SK-N-SH treated with all-trans-retinoic acid at 6 μM for 48 hours (cell line): ENCODE data around the gene FXYD6.

Source experiments
- ATAC-seq: fragments of 200-7000 bp; cut with Tn5 transposase; 3 replicates; pipeline ENCODE4 v1.9.1; 2020; ENCODE audit warnings: mild to moderate bottlenecking, moderate library complexity
- ARNTL ChIP-seq: fragments of 450-650 bp; formaldehyde crosslinking; IDR thresholded peaks from 2 replicates; pipeline ENCODE4 v1.5.0; 2020; ENCODE audit warnings: low read depth, mild to moderate bottlenecking, moderate library complexity, borderline replicate concordance
- BACH2 ChIP-seq: fragments of 250-450 bp; sonication (Bioruptor Pico); IDR thresholded peaks from 2 replicates; pipeline ENCODE4 v1.9.0; 2021; ENCODE audit warnings: mild to moderate bottlenecking, borderline replicate concordance
- CREB5 ChIP-seq: fragments of 250-450 bp; sonication (Bioruptor Pico); IDR thresholded peaks from 2 replicates; pipeline ENCODE4 v1.5.1; 2020; ENCODE audit warnings: low read depth, mild to moderate bottlenecking, moderate library complexity
- CSDC2 ChIP-seq: fragments of 250-450 bp; sonication (Bioruptor Pico); IDR thresholded peaks from 2 replicates; pipeline ENCODE4 v1.5.0; 2020; ENCODE audit warnings: mild to moderate bottlenecking, moderate library complexity
- ESRRG ChIP-seq: fragments of 250-450 bp; sonication (Bioruptor Pico); IDR thresholded peaks from 2 replicates; pipeline ENCODE4 v1.6.1; 2021; ENCODE audit warnings: mild to moderate bottlenecking
- GLIS3 ChIP-seq: fragments of 250-450 bp; sonication (Bioruptor Pico); IDR thresholded peaks from 2 replicates; pipeline ENCODE4 v1.5.0; 2020; ENCODE audit warnings: mild to moderate bottlenecking, moderate library complexity
- ISL1 ChIP-seq: fragments of 250-450 bp; sonication (Bioruptor Pico); IDR thresholded peaks from 2 replicates; pipeline ENCODE4 v2.1.2; 2022; ENCODE audit warnings: mild to moderate bottlenecking, moderate library complexity
- POU6F1 ChIP-seq: fragments of 250-450 bp; sonication (Bioruptor Pico); IDR thresholded peaks from 2 replicates; pipeline ENCODE4 v1.8.0; 2021; ENCODE audit warnings: low read depth, mild to moderate bottlenecking, moderate library complexity, borderline replicate concordance
- PPARA ChIP-seq: fragments of 250-450 bp; sonication (Bioruptor Pico); IDR thresholded peaks from 2 replicates; pipeline ENCODE4 v1.5.0; 2020; ENCODE audit warnings: mild to moderate bottlenecking, borderline replicate concordance
- RARB ChIP-seq: fragments of 250-450 bp; sonication (Bioruptor Pico); IDR thresholded peaks from 2 replicates; pipeline ENCODE4 v1.8.0; 2021; ENCODE audit warnings: mild to moderate bottlenecking, moderate library complexity
- SNAI2 ChIP-seq: fragments of 250-450 bp; sonication (Bioruptor Pico); IDR thresholded peaks from 2 replicates; pipeline ENCODE4 v1.5.0; 2020; ENCODE audit warnings: mild to moderate bottlenecking, moderate library complexity
- TCF4 ChIP-seq: fragments of 250-450 bp; sonication (Bioruptor Pico); IDR thresholded peaks from 2 replicates; pipeline ENCODE4 v1.8.0; 2021; ENCODE audit warnings: mild to moderate bottlenecking, moderate library complexity, borderline replicate concordance
- TOX ChIP-seq: fragments of 250-450 bp; sonication (Bioruptor Pico); IDR thresholded peaks from 2 replicates; pipeline ENCODE4 v1.8.0; 2021; ENCODE audit warnings: mild to moderate bottlenecking, moderate library complexity, borderline replicate concordance
- TSHZ2 ChIP-seq: fragments of 250-450 bp; sonication (Bioruptor Pico); IDR thresholded peaks from 2 replicates; pipeline ENCODE4 v1.5.0; 2020; ENCODE audit warnings: mild to moderate bottlenecking, moderate library complexity
- ZC3H10 ChIP-seq: fragments of 250-450 bp; sonication (Bioruptor Pico); IDR thresholded peaks from 2 replicates; pipeline ENCODE4 v1.5.1; 2021; ENCODE audit warnings: mild to moderate bottlenecking, moderate library complexity
- ZFP3 ChIP-seq: fragments of 250-450 bp; sonication (Bioruptor Pico); IDR thresholded peaks from 2 replicates; pipeline ENCODE4 v1.5.0; 2020; ENCODE audit warnings: mild to moderate bottlenecking, moderate library complexity
- ZFP30 ChIP-seq: fragments of 450-650 bp; formaldehyde crosslinking; IDR thresholded peaks from 2 replicates; pipeline ENCODE4 v1.5.0; 2022; ENCODE audit warnings: mild to moderate bottlenecking, moderate library complexity
- ZNF565 ChIP-seq: fragments of 450-650 bp; formaldehyde crosslinking; conservative IDR thresholded peaks from 2 replicates; pipeline ENCODE4 v1.5.0; 2020; ENCODE audit warnings: low read depth, mild to moderate bottlenecking, moderate library complexity
- ZNF70 ChIP-seq: fragments of 450-650 bp; formaldehyde crosslinking; IDR thresholded peaks from 2 replicates; pipeline ENCODE4 v1.5.0; 2020; ENCODE audit warnings: mild to moderate bottlenecking, moderate library complexity
- ZNF8 ChIP-seq: fragments of 450-650 bp; formaldehyde crosslinking; IDR thresholded peaks from 2 replicates; pipeline ENCODE4 v1.5.0; 2020; ENCODE audit warnings: mild to moderate bottlenecking, moderate library complexity

Gene FXYD6

GRCh38 chr11:117803896-117804295 is 72.6 kb downstream of the FXYD6 start:
- ATAC-seq, result no peak
- TF ChIP-seq GLIS3 (CRISPR knock-in tag), result no peak
- no peak for TF ChIP-seq CSDC2
- TF ChIP-seq ZFP30 (CRISPR knock-in tag), result no peak
- TF ChIP-seq CREB5, result no peak
- no peak for TF ChIP-seq TSHZ2 (CRISPR knock-in tag)
- TF ChIP-seq SNAI2, result no peak
- no peak for TF ChIP-seq RARB (CRISPR knock-in tag)

- ATAC-seq, result no peak
- TF ChIP-seq CREB5 (no peak), ZC3H10 (no peak), ISL1 (no peak), ZFP3 (CRISPR knock-in tag) (no peak), BACH2 (CRISPR knock-in tag) (no peak), GLIS3 (CRISPR knock-in tag) (no peak)
- TF ChIP-seq, all 23 proteins: peak for 0
Measured at GRCh38 chr11:117799634-117800033, 76.8 kb downstream of the FXYD6 start.

- TF ChIP-seq CSDC2, result no peak
- no peak for TF ChIP-seq ZNF8
- TF ChIP-seq CREB5, result no peak
- no peak for TF ChIP-seq TCF4 (CRISPR knock-in tag)
- TF ChIP-seq ARNTL (CRISPR knock-in tag), result no peak
- no peak for TF ChIP-seq ISL1
- no peak for TF ChIP-seq ZC3H10
- no peak for TF ChIP-seq ZNF565 (CRISPR knock-in tag)
- TF ChIP-seq ZFP3 (CRISPR knock-in tag), result no peak
- TF ChIP-seq GLIS3 (CRISPR knock-in tag), result no peak
- TF ChIP-seq TOX, result no peak
- no peak for TF ChIP-seq SNAI2
- TF ChIP-seq, all 23 proteins: peak for 0
- ATAC-seq, result no peak
Measured at GRCh38 chr11:117796872-117797529, 79.5 kb downstream of the FXYD6 start, which contains the start of gene DSCAML1. Gene DSCAML1 (minus strand): TSS chr11:117797216. CDS start chr11:117797079, 137 bp downstream.

- no peak for ATAC-seq
- TF ChIP-seq ZNF565 (CRISPR knock-in tag), result no peak
- no peak for TF ChIP-seq CREB5
- no peak for TF ChIP-seq SNAI2
- no peak for TF ChIP-seq ESRRG (CRISPR knock-in tag)
- no peak for TF ChIP-seq ZNF70 (CRISPR knock-in tag)
- TF ChIP-seq TSHZ2 (CRISPR knock-in tag), result no peak
- no peak for TF ChIP-seq ARNTL (CRISPR knock-in tag)
- no peak for TF ChIP-seq CSDC2
- TF ChIP-seq GLIS3 (CRISPR knock-in tag), result no peak
- TF ChIP-seq POU6F1 (CRISPR knock-in tag), result no peak
- no peak for TF ChIP-seq ZFP30 (CRISPR knock-in tag)
- TF ChIP-seq PPARA (CRISPR knock-in tag), result no peak
- TF ChIP-seq BACH2 (CRISPR knock-in tag), result no peak
- no peak for TF ChIP-seq ISL1
Measured at GRCh38 chr11:117796456-117796871, 80.0 kb downstream of the FXYD6 start.
